BJ (cell line): ENCODE measurements around the gene ACAP1. TPM values are rescaled to one million over a fixed set of nuclear protein-coding genes. Genes with fewer than 3 reads are reported as not detected.
"Not testable (repeated sequence)": the region's sequence is repeated elsewhere in the genome, so short reads cannot be mapped to it uniquely, and the experiment has no call there.

ENCODE experiments used
- CTCF ChIA-PET: fragments of 350-600 bp; formaldehyde crosslinking; extraction: SDS; loops from one replicate; lab custom pipeline; 2021; ENCODE audit warnings: antibody characterized with exemption, inconsistent platforms; lab: Yijun Ruan, JAX
- POLR2A ChIA-PET: fragments of 300-600 bp; sonication (Branson Sonifier 250); formaldehyde crosslinking; extraction: SDS; loops from one replicate; lab custom pipeline; 2021; ENCODE audit warnings: antibody characterized with exemption; lab: Charles Lee
- DNase-seq: peaks from one replicate; pipeline ENCODE4 v3.0.0-alpha.2; 2011; ENCODE audit warnings: low read depth
- H3K27me3 ChIP-seq: 2 replicates; pipeline ENCODE4 v1.6.0; 2011; ENCODE audit warnings: low read length; ENCODE audit not compliant: control insufficient read depth, insufficient read depth
- H3K36me3 ChIP-seq: 2 replicates; pipeline ENCODE4 v1.5.1; 2011; ENCODE audit warnings: low read length; ENCODE audit not compliant: control insufficient read depth, insufficient read depth
- H3K4me3 ChIP-seq: 2 replicates; pipeline ENCODE4 v1.5.1; 2011; ENCODE audit warnings: low read depth, mild to moderate bottlenecking, control low read depth, low read length
- polyA plus RNA-seq: library from polyadenylated mRNA; depleted of rRNA; stranded (reverse); fragments of >200 nt; gene quantifications from 2 replicates; pipeline ENCODE4 v1.2.3, GENCODE V29; 2011
- TF ChIP-seq, protein P1 (sequence below): IDR thresholded peaks from 2 replicates; pipeline ENCODE4 v1.5.1; 2011; ENCODE audit warnings: low read depth, mild to moderate bottlenecking, control low read depth, inconsistent platforms, low read length, moderate library complexity; ENCODE audit not compliant: insufficient read depth

ACAP1 gene
- polyA plus RNA-seq, 1 experiment: 1.7 TPM

DNA sequence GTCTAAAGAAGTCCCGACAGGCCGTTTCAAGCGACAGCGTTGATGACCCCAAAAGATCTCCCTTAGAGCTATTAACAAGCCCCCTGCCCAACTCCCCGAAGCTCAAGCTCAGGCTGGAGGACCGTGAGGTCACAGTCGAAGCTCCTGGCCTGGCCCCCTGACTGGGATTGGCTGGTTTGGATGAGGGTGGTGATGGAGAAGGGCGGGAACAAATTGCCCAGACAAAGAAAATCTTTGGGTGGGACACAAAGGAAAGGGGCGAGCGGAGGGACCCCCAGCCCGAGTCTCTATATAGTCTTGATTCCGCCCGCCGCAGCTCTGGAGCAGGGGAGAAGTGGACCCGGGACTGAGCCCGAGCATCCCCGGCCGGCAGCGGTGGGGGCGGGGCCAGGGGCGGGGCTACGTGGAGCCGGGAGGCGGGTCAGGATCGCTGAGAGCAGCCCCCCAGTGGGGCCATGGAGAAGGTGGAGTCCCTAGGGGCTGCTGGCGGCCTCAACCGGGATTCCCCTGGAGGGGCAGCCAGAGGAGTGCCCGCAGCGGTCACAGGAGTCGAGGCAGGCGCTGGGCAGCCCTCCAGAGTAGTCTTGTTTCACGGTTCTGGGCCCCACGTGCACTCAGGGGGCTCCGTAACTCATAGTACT, 6.2 kb upstream of the ACAP1 start:
- TF ChIP-seq, protein P1, sequence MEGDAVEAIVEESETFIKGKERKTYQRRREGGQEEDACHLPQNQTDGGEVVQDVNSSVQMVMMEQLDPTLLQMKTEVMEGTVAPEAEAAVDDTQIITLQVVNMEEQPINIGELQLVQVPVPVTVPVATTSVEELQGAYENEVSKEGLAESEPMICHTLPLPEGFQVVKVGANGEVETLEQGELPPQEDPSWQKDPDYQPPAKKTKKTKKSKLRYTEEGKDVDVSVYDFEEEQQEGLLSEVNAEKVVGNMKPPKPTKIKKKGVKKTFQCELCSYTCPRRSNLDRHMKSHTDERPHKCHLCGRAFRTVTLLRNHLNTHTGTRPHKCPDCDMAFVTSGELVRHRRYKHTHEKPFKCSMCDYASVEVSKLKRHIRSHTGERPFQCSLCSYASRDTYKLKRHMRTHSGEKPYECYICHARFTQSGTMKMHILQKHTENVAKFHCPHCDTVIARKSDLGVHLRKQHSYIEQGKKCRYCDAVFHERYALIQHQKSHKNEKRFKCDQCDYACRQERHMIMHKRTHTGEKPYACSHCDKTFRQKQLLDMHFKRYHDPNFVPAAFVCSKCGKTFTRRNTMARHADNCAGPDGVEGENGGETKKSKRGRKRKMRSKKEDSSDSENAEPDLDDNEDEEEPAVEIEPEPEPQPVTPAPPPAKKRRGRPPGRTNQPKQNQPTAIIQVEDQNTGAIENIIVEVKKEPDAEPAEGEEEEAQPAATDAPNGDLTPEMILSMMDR: no peak

DNA sequence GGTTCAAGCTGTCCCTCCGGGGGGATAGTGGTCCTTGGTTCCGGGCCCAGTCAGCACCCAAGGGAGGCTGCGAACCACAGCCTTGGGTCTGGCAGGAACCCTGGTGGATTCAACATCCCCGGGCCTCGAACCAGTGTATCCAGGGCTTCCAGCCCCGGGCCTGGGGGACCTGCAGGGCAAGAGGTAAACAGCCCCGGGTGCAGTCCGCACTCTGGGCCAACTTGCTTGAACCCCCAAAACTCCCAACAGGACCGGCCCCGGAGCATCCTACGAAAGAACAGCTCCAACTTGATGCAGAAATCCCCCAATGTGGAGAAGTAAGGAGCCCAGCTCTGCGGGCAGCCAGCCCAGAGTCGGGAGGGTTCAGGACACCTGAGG, 5.7 kb upstream of the ACAP1 start:
- ChIA-PET POLR2A (no interaction called here), CTCF (interaction anchor here (0.5 kb wide), 1 partner anchor 21 kb away, joined by 3 read pairs; no protein-coding TSS in a partner anchor)
- H3K36me3 ChIP-seq: peaks cover 4% of the 10 kb centered on the region; the same call in 1 of the 2 replicates
- no peak for DNase-seq
- no peaks in the 10 kb centered on the region; the same call in 1 of the 2 replicates for H3K27me3 ChIP-seq
- TF ChIP-seq, protein P1: no peak
- H3K4me3 ChIP-seq: peak overlapping the region; percentile 64

More for the DNA sequence above, 6.2 kb upstream of the ACAP1 start:
- ChIA-PET POLR2A (interaction anchor here (0.6 to 1.2 kb wide), 3 partner anchors 16 to 231 kb away, joined by 3 read pairs; no protein-coding TSS in a partner anchor), CTCF (interaction anchor here (0.5 to 1.5 kb wide), 8 partner anchors 10 to 109 kb away, joined by 3 to 6 read pairs (median 4); no protein-coding TSS in a partner anchor)
- H3K27me3 ChIP-seq: no peaks in the 10 kb centered on the region; the same call in 1 of the 2 replicates
- H3K4me3 ChIP-seq: peak overlapping the region; percentile 64
- DNase-seq: no peak
- peaks cover 5% of the 10 kb centered on the region for H3K36me3 ChIP-seq

DNA sequence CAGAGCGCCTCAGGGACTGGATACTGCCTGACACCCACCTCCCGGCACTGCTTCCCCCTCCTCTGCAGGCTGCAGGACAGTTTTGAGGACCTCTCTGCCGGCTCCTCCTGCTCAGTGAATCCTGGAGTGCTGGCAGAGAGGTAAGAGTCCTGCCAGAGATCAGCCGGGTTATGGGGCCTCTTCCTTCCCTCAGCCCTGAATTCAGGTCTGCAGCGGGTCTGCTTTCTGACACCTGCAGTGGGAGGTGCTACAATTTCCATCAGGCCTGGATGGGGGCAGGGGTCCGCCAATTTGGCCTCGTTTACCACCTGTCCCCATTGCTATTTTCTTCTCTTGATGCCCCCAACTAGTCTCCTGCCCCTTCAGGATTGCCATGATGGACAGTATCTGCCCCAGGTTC, 4.2 kb upstream of the ACAP1 start:
- Histone ChIP-seq H3K36me3 (no peaks in the 10 kb centered on the region), H3K4me3 (no peak overlapping the region), H3K27me3 (no peaks in the 10 kb centered on the region; the same call in 1 of the 2 replicates)
- ChIA-PET CTCF (no interaction called here), POLR2A (no interaction called here)
- no peak for DNase-seq
- TF ChIP-seq, protein P1: no peak

DNA sequence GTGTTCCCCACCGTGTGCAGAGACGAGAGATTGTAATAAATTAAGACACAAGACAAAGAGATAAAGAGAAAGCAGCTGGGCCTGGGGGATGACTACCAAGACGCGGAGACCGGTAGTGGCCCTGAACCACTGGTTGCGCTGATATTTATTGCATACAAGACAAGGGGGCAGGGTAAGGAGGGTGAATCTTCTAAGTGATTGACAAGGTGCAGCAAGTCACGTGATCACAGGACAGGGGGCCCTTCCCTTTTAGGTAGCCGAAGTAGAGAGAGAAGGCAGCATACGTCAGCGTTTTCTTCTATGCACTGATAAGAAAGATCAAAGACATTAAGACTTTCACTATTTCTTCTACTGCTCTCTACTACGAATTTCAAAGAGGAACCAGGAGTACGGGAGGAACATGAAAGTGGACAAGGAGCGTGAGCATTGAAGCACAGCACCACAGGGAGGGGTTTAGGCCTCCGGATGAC, 3.7 kb upstream of the ACAP1 start:
- DNase-seq, H3K4me3 ChIP-seq, POLR2A ChIA-PET, H3K36me3 ChIP-seq, H3K27me3 ChIP-seq, CTCF ChIA-PET: not testable (repeated sequence)

DNA sequence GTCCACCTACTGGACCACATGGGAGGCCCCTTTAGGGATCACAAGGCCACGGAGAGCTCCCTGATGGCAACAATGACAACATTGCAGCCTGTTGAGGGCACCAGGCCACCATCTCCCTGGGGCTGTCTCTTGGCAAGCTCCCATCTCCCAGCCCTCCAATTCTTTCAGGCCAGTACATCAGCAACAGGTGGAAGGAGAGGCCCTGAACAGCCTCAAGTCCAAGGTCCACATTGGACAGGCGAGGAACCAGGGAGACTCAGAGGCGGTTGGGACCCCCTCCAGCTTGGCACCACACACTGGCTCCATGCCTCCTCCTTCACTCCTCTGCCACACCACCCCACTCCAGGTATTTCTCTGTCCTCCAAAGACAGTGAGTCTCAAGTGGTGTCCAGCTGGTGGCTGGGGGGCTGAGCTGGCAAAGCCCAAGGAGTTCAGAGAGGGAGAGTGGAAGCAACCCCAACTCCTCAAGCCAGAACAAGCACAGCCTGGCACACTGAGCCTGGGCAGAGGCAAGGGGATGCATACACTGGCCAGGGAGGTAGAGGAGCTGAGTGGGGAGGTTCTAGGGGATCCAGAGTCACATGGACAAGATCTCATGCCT, 1.3 kb upstream of the ACAP1 start:
- no peaks in the 10 kb centered on the region for H3K36me3 ChIP-seq
- ChIA-PET POLR2A (no interaction called here), CTCF (interaction anchor here (1.0 to 3.2 kb wide), 3 partner anchors 10 to 97 kb away, joined by 3 to 13 read pairs (median 3); no protein-coding TSS in a partner anchor)
- TF ChIP-seq, protein P1: no peak
- no peak for DNase-seq
- no peaks in the 10 kb centered on the region; the same call in 1 of the 2 replicates for H3K27me3 ChIP-seq
- no peak overlapping the region for H3K4me3 ChIP-seq

DNA sequence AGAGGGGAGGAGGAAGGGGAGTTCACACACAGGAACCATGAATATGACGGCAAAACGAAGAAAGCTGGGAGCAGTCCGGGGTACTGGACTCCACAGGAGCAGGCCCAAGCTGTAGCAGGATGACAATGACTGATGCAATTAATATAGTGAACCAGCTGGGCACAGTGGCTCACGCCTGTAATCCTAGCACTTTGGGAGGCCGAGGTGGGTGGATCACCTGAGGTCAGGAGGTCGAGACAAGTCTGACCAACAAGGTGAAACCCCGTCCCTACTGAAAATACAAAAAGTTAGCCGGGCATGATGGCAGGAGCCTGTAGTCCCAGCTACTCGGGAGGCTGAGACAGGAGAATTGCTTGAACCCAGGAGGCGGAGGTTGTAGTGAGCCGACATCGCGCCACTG, 564 bp upstream of the ACAP1 start:
- CTCF ChIA-PET: interaction anchor here (1.1 to 3.2 kb wide), 2 partner anchors 9 to 11 kb away, joined by 3 to 13 read pairs; no protein-coding TSS in a partner anchor
- H3K4me3 ChIP-seq, DNase-seq, H3K36me3 ChIP-seq, POLR2A ChIA-PET, H3K27me3 ChIP-seq: not testable (repeated sequence)

DNA sequence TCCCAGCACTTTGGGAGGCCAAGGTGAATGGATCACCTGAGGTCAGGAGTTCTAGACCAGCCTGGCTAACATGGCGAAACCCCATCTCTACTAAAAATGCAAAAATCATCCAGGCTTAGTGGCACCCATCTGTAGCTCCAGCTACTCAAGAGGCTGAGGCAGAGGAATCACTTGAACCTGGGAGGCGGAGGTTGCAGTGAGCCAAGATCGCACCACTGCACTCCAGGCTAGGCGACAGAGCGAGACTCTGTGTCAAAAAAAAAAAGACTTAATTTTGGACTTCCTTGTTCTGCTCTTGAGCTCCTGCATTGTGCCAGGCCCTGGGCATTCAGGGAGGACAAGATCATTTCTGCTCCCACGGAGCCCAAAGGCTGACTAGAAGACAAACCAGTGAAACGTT, 1.3 kb downstream of the ACAP1 start:
- POLR2A ChIA-PET: not testable (repeated sequence)
- CTCF ChIA-PET: interaction anchor here (0.6 to 3.2 kb wide), 3 partner anchors 13 to 671 kb away, joined by 3 to 13 read pairs (median 4); no protein-coding TSS in a partner anchor

More for the DNA sequence above, 1.3 kb downstream of the ACAP1 start:
- not testable (repeated sequence) for H3K27me3 ChIP-seq, H3K36me3 ChIP-seq, H3K4me3 ChIP-seq, DNase-seq
